Endodermal cell (in vitro differentiated cells): Measurements from ENCODE around the gene EOMES. TPM values are rescaled to one million over a fixed set of nuclear protein-coding genes. Genes with fewer than 3 reads are reported as not detected.

Experiments used
- DNase-seq: peaks from one replicate; pipeline ENCODE4 v3.0.0-alpha.2; 2017
- H3K27ac ChIP-seq: 2 replicates; pipeline ENCODE4 v1.5.1; 2013; ENCODE audit warnings: mild to moderate bottlenecking, low read depth, low read length, moderate library complexity
- H3K27me3 ChIP-seq: 2 replicates; pipeline ENCODE4 v1.6.1; 2013; ENCODE audit warnings: mild to moderate bottlenecking, low read length, moderate library complexity; ENCODE audit not compliant: insufficient read depth, control insufficient read depth, poor library complexity, severe bottlenecking
- H3K36me3 ChIP-seq: 2 replicates; pipeline ENCODE4 v1.7.0; 2013; ENCODE audit warnings: mild to moderate bottlenecking, low read length, moderate library complexity; ENCODE audit not compliant: control insufficient read depth, insufficient read depth
- H3K4me1 ChIP-seq: one replicate; pipeline ENCODE4 v1.7.0; 2013; ENCODE audit warnings: low read length; ENCODE audit not compliant: control insufficient read depth, insufficient read depth
- H3K4me3 ChIP-seq: 2 replicates; pipeline ENCODE4 v1.5.1; 2013; ENCODE audit warnings: mild to moderate bottlenecking, low read length, moderate library complexity
- H3K9ac ChIP-seq: 2 replicates; pipeline ENCODE4 v1.6.1; 2013; ENCODE audit warnings: mild to moderate bottlenecking, low read length, moderate library complexity; ENCODE audit not compliant: poor library complexity, severe bottlenecking; ENCODE audit errors: extremely low read depth
- H3K9me3 ChIP-seq: 2 replicates; pipeline ENCODE4 v1.6.1; 2013; ENCODE audit warnings: mild to moderate bottlenecking, low read length, moderate library complexity; ENCODE audit not compliant: control insufficient read depth
- H3K27ac Mint-ChIP-seq: 2 replicates; pipeline ENCODE4 v1.8.0; 2020; ENCODE audit warnings: mixed read lengths
- H3K27me3 Mint-ChIP-seq: 2 replicates; pipeline ENCODE4 v1.8.0; 2021; ENCODE audit warnings: mild to moderate bottlenecking, mixed read lengths; ENCODE audit not compliant: insufficient read depth
- H3K36me3 Mint-ChIP-seq: 2 replicates; pipeline ENCODE4 v1.8.0; 2020; ENCODE audit warnings: low read depth, mixed read lengths
- H3K4me1 Mint-ChIP-seq: 2 replicates; pipeline ENCODE4 v1.8.0; 2020; ENCODE audit warnings: mixed read lengths
- H3K4me3 Mint-ChIP-seq: 2 replicates; pipeline ENCODE4 v1.8.0; 2020; ENCODE audit warnings: mild to moderate bottlenecking, moderate library complexity, mixed read lengths
- H3K9me3 Mint-ChIP-seq: 2 replicates; pipeline ENCODE4 v1.8.0; 2020; ENCODE audit warnings: mild to moderate bottlenecking, mixed read lengths
- CTCF ChIP-seq: fragments of 200-600 bp; sonication (generic); conservative IDR thresholded peaks from 2 replicates; pipeline ENCODE4 v1.5.0; 2021; ENCODE audit warnings: antibody characterized with exemption, mild to moderate bottlenecking
- WGBS, 2 experiments: methylation state at CpG; one replicate each; pipeline versions ENCODE4 v1.1.5 to v1.1.7; 2013; ENCODE audit warnings: missing lambda C conversion rate in 2 of 2, mixed read lengths in 1 of 2; ENCODE audit not compliant: insufficient coverage in 1 of 2, insufficient read length in 1 of 2; 5-methylcytosine and 5-hydroxymethylcytosine counted together
- total RNA-seq, 2 donors: library from RNA; stranded (reverse); fragmentation: NEBNext Ultra II Directional in 1 of 2; extraction: Animal tissue kit (Norgen Biotek cat#: 25700) in 1 of 2; gene quantifications; 2 replicates in 1 of 2; 3 replicates in 1 of 2; pipeline ENCODE4 v1.2.1, GENCODE V29; 2021

The EOMES gene
- total RNA-seq, 2 donors from 2014 or later: 182 to 283 TPM

GRCh38 chr3:27758083-27758482 is 36.0 kb upstream of the EOMES start:
- no peak overlapping the region for H3K9ac ChIP-seq
- Mint-ChIP-seq H3K36me3 (no peaks in the 10 kb centered on the region), H3K4me3 (no peak overlapping the region), H3K9me3 (no peaks in the 10 kb centered on the region), H3K4me1 (no peaks in the 10 kb centered on the region), H3K27me3 (no peaks in the 10 kb centered on the region), H3K27ac (no peak overlapping the region)
- H3K27me3 ChIP-seq: no peaks in the 10 kb centered on the region
- no peaks in the 10 kb centered on the region for H3K9me3 ChIP-seq
- no peak overlapping the region for H3K27ac ChIP-seq
- H3K4me1 ChIP-seq: no peaks in the 10 kb centered on the region
- no peak for TF ChIP-seq CTCF
- H3K4me3 ChIP-seq: no peak overlapping the region
- no peak for DNase-seq
- H3K36me3 ChIP-seq: no peaks in the 10 kb centered on the region
- 100% methylated on average over 1 of the region's 1 CpG for WGBS, 2 experiments

GRCh38 chr3:27756877-27757276 is 34.8 kb upstream of the EOMES start:
- Mint-ChIP-seq H3K36me3 (no peaks in the 10 kb centered on the region), H3K4me1 (no peaks in the 10 kb centered on the region), H3K4me3 (no peak overlapping the region), H3K27ac (no peak overlapping the region), H3K27me3 (no peaks in the 10 kb centered on the region), H3K9me3 (no peaks in the 10 kb centered on the region)
- Histone ChIP-seq H3K9ac (no peak overlapping the region), H3K36me3 (no peaks in the 10 kb centered on the region), H3K27me3 (no peaks in the 10 kb centered on the region), H3K27ac (no peak overlapping the region), H3K9me3 (no peaks in the 10 kb centered on the region), H3K4me1 (no peaks in the 10 kb centered on the region), H3K4me3 (no peak overlapping the region)
- no peak for TF ChIP-seq CTCF
- 87 to 100% methylated on average over 1 to 2 of the region's 2 CpGs for WGBS, 2 experiments
- DNase-seq: no peak

GRCh38 chr3:27752926-27753325 is 30.8 kb upstream of the EOMES start:
- Histone ChIP-seq H3K9me3 (no peaks in the 10 kb centered on the region), H3K27me3 (no peaks in the 10 kb centered on the region), H3K4me3 (no peak overlapping the region), H3K36me3 (no peaks in the 10 kb centered on the region), H3K9ac (no peak overlapping the region), H3K27ac (no peak overlapping the region), H3K4me1 (no peaks in the 10 kb centered on the region)
- 76% methylated on average over 1 of the region's 1 CpG; no CpG with 5 or more reads in 1 of the 2 experiments for whole genome bisulfite sequencing, 2 experiments
- Mint-ChIP-seq H3K9me3 (no peaks in the 10 kb centered on the region), H3K36me3 (no peaks in the 10 kb centered on the region), H3K4me3 (no peak overlapping the region), H3K27ac (no peak overlapping the region), H3K4me1 (no peaks in the 10 kb centered on the region), H3K27me3 (no peaks in the 10 kb centered on the region)
- DNase-seq: no peak
- no peak for TF ChIP-seq CTCF
